ENCODE measurements around the gene TCP11.
A peak's percentile ranks its signal among the peaks of the same experiment; 100 is the strongest.

TCP11 gene

GRCh38 chr6:35170891-35171290, 29.8 kb upstream of the TCP11 start:
- no peak for DNase-seq

- no peak for DNase-seq
Observed at GRCh38 chr6:35170166-35170565, 29.0 kb upstream of the TCP11 start.

DNA sequence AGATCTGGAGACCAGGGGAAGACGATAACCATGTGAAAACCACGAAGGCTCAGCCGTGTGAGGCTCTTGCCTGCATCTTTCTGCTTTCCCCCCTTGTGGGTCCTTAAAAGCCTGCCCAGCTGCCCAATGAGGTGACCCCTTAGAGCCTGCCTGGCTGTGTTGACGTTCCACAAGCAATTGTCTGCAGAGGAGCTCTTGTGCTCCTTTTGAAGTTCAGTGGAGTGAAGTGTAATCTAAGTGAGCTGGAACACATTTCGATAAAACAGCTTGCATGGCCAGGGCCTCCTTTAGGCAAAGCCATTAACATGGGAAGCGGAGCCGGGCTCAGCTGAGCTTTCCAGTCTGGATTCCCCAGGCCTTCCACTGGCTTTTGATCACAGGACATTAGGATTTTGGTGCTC, 27.3 kb upstream of the TCP11 start:
- peak in 1 of 3 experiments; percentile 86 for DNase-seq

DNA sequence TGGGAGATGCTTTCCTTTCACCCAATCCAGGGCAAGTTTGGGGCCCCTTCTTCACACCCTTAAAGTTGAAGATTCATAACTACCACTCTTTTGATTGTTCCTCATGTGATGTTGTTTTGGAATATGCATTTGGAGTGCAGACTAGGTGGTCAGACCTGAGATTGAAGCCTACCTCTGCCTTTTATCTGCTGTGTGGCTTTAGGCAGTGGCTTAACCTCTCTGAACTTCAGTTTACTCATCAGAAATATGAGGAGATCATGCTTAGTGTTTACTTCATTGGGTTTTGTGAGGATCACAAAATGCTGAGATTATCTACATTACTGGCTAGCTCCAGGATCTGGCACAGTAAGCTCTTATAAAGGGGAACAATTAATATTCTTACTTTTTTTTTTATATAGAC, 26.4 kb upstream of the TCP11 start:
- no peak for DNase-seq

DNA sequence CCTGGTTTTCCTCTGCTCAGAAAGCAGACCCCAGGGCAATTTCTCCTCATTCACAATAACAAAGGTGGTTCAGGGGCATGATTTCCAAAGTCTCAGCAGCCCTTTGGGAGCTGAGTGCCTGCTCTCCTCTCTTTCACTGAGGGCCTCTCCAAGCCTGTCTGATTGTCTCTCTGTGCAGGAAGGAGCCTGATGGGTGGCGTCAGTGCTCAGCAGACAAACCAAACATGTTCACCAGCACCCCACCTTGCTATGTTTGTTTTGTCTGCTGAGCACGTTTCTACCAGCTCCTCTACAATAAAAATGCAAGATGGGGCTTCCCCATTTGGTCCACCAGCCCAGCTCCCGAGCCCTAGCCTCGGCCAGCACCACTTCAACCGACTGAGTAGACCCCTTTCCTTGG, 25.4 kb upstream of the TCP11 start:
- DNase-seq: peak in 2 of 3 experiments; percentile 50 to 69

- no peak for DNase-seq
Observed at GRCh38 chr6:35166116-35166515, 25.0 kb upstream of the TCP11 start.

- peak in 2 of 3 experiments; percentile 19 to 40 for DNase-seq
Observed at GRCh38 chr6:35165630-35166071, 24.5 kb upstream of the TCP11 start.

DNA sequence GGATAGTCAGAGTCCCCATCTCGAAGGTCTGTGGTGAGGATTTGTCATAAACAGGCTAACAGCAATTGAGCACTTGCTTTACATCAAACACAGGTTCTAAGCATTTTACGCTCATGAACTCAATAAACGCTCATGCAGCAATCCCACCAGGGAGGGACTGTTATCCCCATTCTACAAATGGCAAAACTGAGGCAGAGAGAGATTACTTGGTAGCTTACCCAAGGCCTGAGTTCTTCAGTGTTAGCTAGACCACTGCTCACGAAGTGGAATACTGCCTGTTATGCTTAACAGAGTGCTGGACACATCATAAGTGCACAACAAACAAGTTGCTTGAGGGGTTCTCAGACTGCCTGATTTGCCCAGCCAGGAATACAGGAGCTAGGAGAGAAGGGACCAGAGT, 23.7 kb upstream of the TCP11 start:
- no peak for DNase-seq

DNA sequence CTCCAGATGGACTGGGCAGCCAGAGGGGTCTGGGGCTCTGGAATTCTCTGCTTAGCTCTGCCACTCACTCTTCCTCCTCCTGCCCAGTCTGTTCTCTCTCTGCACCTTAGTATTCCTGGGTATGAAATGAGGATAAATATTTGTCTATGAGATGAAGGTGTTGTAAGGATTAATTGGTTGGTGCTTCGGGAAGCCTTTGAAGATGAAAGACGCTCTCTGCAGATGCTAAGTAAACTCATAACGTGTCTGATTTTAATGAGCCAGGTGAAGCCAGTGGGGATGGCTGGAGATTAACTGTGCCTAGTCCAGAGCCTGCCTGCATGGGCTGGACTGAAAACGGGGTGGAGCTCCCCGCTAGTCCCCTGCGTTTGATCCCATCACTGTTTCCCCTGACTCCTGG, 23.1 kb upstream of the TCP11 start:
- no peak for DNase-seq

DNA sequence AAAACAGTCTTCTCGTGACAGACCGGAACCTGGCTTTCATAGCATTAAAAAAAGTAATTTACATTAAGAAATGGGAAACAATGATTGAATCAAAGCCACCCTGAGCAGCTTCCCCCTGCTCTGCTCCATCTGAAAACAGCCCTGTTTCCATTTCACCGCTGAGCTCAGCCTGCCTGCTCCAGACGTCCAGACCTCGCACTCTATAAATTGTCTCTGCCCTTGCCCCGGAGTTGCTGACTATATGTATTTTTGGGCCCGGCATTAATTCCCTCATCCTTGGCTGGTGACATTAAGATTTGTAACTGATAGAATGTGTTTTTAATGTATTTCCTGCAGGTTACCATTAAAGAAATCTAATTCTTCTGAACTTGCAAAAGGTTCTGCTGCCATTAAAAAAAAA, 22.7 kb upstream of the TCP11 start:
- DNase-seq: no peak

DNA sequence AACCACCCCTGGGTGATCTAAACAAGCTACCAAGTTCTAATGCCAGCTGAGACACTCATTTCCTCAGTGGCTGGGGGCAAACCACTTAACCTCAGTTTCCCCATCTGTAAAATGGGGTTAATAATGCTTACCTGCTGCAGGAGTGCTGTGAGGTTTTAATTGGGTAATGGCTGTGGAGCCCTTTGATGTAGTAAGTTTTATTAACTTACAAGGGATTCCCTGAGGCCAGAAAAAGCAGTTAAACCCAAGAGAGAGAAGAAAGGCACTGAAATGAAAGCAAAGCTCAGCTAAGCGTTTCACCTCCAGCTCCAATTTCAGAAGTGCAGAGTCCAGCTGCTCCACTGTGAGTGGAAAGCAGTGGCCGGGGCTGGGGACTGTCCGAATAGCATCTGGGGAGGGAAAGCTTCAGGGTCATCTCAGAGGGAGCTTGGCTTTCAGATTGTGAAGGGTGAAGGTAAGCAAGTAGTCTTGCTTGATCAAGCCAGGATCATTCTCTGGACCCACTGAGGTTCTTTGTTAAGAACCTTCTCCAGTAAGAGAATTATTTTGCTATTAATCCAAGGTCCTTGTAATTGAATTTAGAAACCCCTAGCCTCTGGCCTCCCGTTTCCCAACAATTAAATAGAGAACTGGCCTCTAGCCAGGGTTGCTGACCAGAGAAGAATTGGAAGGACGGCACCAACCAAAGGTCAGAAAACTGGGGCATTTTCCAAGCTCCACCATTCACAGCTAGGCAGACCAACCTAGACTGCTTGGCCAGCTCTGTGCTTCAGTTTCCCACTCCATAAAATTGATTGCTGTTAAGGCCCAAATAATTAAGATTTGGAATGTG, 20.9 kb upstream of the TCP11 start:
- no peak for DNase-seq

DNA sequence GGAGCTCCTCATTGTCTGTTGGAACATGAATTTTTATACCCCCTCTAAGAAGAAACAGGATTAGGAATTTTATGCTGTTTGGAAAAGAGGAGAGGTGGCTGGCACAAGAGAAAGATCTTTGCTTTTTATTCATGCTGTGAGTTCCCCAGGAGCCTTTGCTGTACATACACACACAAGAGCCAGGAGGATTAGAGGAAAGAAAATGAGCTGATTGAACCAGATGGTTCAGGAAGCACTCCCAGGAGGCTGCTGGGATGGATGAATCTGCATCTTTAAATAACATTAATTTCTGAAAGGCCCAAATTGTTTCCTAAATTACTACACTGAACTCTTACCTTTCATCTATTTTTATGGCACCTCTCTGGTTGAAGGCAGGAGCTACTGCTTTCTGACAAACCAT, 20.1 kb upstream of the TCP11 start:
- DNase-seq: peak in 1 of 3 experiments; percentile 60

DNA sequence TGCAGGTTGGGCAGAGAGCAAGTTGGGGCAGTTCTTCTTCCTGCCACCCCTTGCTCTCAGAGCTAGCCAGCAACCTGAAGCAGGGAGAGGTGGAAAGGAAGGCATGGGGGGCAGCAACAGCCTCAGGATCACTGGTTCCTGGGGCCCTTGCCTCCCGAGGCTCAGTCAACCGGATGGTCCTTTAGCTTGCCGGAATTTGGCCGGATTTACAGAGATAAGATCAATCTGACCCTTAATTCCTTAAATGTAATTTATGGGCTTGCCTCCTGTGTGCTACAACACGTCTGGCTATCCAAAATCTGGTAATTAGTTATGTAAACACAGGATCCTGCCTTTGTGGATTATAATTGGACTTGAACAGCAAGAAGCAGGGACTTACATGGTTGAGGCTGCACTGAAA, 19.5 kb upstream of the TCP11 start:
- DNase-seq: peak in 2 of 3 experiments; percentile 32 to 70

GRCh38 chr6:35158520-35158919, 17.4 kb upstream of the TCP11 start:
- DNase-seq: no peak

GRCh38 chr6:35154947-35155346, 13.8 kb upstream of the TCP11 start:
- DNase-seq: no peak

GRCh38 chr6:35154262-35154661, 13.1 kb upstream of the TCP11 start:
- DNase-seq: no peak

DNA sequence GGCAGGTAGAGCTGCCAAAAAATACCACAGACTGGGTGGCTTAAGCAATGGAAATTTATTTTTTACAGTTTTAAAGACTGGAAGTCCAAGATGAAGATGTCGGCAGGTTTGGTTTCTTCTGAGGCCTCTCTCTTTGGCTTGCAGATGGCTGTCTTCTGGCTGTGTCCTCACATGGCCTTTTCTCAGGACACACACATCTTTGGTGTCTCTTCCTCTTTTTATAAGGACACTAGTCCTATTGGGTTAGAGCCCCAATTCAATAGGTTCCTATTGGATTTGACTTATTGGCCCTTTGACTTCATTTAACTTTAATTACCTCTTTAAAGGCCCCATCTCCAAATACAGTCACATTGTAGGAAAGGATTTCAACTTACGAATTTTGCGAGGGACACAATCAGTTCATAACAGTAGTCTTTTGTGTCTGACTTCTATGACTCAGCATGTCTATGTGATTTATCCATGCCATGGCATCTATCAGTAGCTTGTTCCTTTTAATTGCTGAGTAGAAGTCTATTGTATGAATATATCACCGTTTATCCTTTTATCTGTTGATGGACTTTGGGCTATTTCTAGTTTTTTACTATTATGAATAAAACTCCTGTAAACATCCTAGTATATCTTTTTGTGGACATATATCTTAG, 11.0 kb upstream of the TCP11 start:
- DNase-seq: no peak

GRCh38 chr6:35151466-35151865, 10.3 kb upstream of the TCP11 start:
- no peak for DNase-seq

- no peak for DNase-seq
Observed at GRCh38 chr6:35149891-35150566, 8.9 kb upstream of the TCP11 start.

- DNase-seq: no peak
Observed at GRCh38 chr6:35148167-35148741, 7.1 kb upstream of the TCP11 start.

DNA sequence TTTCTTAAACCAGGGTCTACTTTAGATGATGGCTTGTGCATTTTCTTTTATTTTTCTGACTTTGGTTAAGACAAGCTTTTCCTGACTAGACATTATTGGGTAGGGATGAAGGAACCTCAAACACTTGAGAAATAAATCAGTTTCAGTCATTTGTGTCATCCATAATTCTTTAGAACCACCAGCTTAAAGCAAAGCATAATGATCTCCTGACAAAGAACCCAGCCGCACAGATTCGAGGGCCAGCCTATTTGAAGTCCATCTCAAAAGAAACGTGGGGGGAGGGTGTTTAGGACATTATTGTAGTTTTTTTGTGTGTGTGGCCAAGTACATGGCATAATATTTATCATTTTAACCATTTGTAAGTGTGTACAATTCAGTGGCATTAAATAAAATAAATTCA, 6.3 kb upstream of the TCP11 start:
- DNase-seq: no peak

DNA sequence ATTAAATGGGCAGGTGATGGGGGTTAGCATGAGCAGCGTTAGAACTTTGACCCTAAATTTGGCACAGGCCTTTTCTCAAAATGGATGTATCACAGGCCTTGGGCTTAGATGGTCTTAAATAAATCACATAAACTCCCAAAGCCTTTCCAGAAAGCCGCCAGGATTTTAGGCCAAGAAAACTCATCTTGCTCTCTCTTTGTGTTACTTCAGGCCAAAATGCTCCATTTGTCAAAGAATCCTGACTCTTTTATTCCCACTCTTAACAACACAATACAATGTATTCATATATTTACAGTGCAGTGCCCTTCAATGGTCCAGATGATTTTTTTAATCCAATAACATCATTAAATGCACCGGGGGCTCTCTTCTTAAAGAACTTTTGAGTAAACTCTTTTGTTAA, 5.9 kb upstream of the TCP11 start:
- DNase-seq: no peak

- peak; percentile 27 to 74 (median 33) for DNase-seq
Observed at GRCh38 chr6:35146453-35146852, 5.3 kb upstream of the TCP11 start.

- no peak for DNase-seq
Observed at GRCh38 chr6:35145757-35146156, 4.6 kb upstream of the TCP11 start.

All from NCI-H1417 (cell line).